CD14-positive monocyte (primary cell): ENCODE measurements around the gene OR13A1. TPM values are rescaled to one million over a fixed set of nuclear protein-coding genes. Genes with fewer than 3 reads are reported as not detected.
"Not testable (repeated sequence)": the region's sequence is repeated elsewhere in the genome, so short reads cannot be mapped to it uniquely, and the experiment has no call there.

ENCODE experiments used
- DNase-seq, 3 donors: peaks; one replicate each; pipeline ENCODE4 v3.0.0-alpha.2; 2011 to 2022
- H2AFZ ChIP-seq: 2 replicates; pipeline ENCODE4 v1.6.0; 2012; ENCODE audit warnings: mild to moderate bottlenecking, low read depth, low read length, inconsistent platforms; ENCODE audit not compliant: insufficient read depth, poor library complexity, severe bottlenecking
- H3K27ac ChIP-seq, 2 donors: 1 replicate in 1 of 2; 2 replicates in 1 of 2; pipeline ENCODE4 v1.5.1; 2012 to 2013; ENCODE audit warnings: low read length in 2 of 2, control low read depth in 1 of 2, inconsistent platforms in 1 of 2, low read depth in 1 of 2, mild to moderate bottlenecking in 1 of 2
- H3K27me3 ChIP-seq, 2 donors: one replicate each; pipeline versions ENCODE4 v1.6.0 to v1.6.1; 2011 to 2013; ENCODE audit warnings: low read length in 2 of 2; ENCODE audit not compliant: control insufficient read depth in 2 of 2, insufficient read depth in 2 of 2
- H3K36me3 ChIP-seq, 2 donors: replicated peaks in 1 of 2; 1 replicate in 1 of 2; 2 replicates in 1 of 2; pipeline versions ENCODE4 v1.5.1 to v1.6.1; 2012 to 2013; ENCODE audit warnings: low read length in 2 of 2, control low read depth in 1 of 2, inconsistent platforms in 1 of 2, mild to moderate bottlenecking in 1 of 2; ENCODE audit not compliant: insufficient read depth in 2 of 2, control insufficient read depth in 1 of 2
- H3K4me1 ChIP-seq, 2 donors: 1 replicate in 1 of 2; 2 replicates in 1 of 2; pipeline versions ENCODE4 v1.5.1 to v1.6.1; 2012 to 2013; ENCODE audit warnings: low read length in 2 of 2, control low read depth in 1 of 2, inconsistent platforms in 1 of 2, mild to moderate bottlenecking in 1 of 2, moderate library complexity in 1 of 2; ENCODE audit not compliant: insufficient read depth in 2 of 2, control insufficient read depth in 1 of 2
- H3K4me2 ChIP-seq: replicated peaks from 2 replicates; pipeline ENCODE3; 2012; ENCODE audit warnings: low read length, moderate library complexity, mild to moderate bottlenecking; ENCODE audit not compliant: poor library complexity, severe bottlenecking; ENCODE audit errors: extremely low read depth
- H3K4me3 ChIP-seq, 3 experiments: fragments of 200-600 bp in 1 of 3; sonication (generic) in 1 of 3; replicated peaks in 1 of 3; 1 replicate in 2 of 3; 2 replicates in 1 of 3; pipeline ENCODE4 v1.5.1; 2011 to 2013; ENCODE audit warnings: low read length in 3 of 3, mild to moderate bottlenecking in 3 of 3, control low read depth in 2 of 3, low read depth in 2 of 3, inconsistent platforms in 1 of 3, moderate library complexity in 1 of 3
- H3K79me2 ChIP-seq: 2 replicates; pipeline ENCODE4 v1.6.0; 2012; ENCODE audit warnings: mild to moderate bottlenecking, control low read depth, inconsistent platforms, low read length, moderate library complexity; ENCODE audit not compliant: insufficient read depth
- H3K9ac ChIP-seq: 2 replicates; pipeline ENCODE4 v1.6.0; 2017; ENCODE audit warnings: low read length, mild to moderate bottlenecking; ENCODE audit not compliant: insufficient read depth, poor library complexity, severe bottlenecking
- H3K9me3 ChIP-seq, 2 donors: replicated peaks in 1 of 2; 1 replicate in 1 of 2; 2 replicates in 1 of 2; pipeline versions ENCODE4 v1.5.1 to v1.6.1; 2012 to 2013; ENCODE audit warnings: low read length in 2 of 2, control low read depth in 1 of 2; ENCODE audit not compliant: control insufficient read depth in 1 of 2, insufficient read depth in 1 of 2
- H4K20me1 ChIP-seq: 2 replicates; pipeline ENCODE4 v1.6.0; 2012; ENCODE audit warnings: mild to moderate bottlenecking, low read length, control low read depth, moderate library complexity; ENCODE audit not compliant: insufficient read depth
- H3K27ac Mint-ChIP-seq, 7 donors: one replicate each; pipeline ENCODE4 v1.8.0; 2020; ENCODE audit warnings: mild to moderate bottlenecking in 7 of 7, mixed read lengths in 7 of 7, moderate library complexity in 6 of 7, inconsistent platforms in 2 of 7
- H3K27me3 Mint-ChIP-seq, 3 donors: one replicate each; pipeline ENCODE4 v1.8.0; 2021 to 2022; ENCODE audit warnings: low read depth in 3 of 3, mild to moderate bottlenecking in 3 of 3, mixed read lengths in 3 of 3, moderate library complexity in 3 of 3, inconsistent platforms in 1 of 3
- H3K36me3 Mint-ChIP-seq, 2 donors: one replicate each; pipeline ENCODE4 v1.8.0; 2020; ENCODE audit warnings: mixed read lengths in 2 of 2, inconsistent platforms in 1 of 2, mild to moderate bottlenecking in 1 of 2
- H3K4me1 Mint-ChIP-seq: one replicate; pipeline ENCODE4 v1.8.0; 2020; ENCODE audit warnings: mild to moderate bottlenecking, mixed read lengths
- H3K4me3 Mint-ChIP-seq, 2 donors: one replicate each; pipeline ENCODE4 v1.8.0; 2020; ENCODE audit warnings: mild to moderate bottlenecking in 2 of 2, mixed read lengths in 2 of 2, moderate library complexity in 1 of 2
- H3K9me3 Mint-ChIP-seq, 7 donors: one replicate each; pipeline ENCODE4 v1.8.0; 2020 to 2022; ENCODE audit warnings: mixed read lengths in 7 of 7, mild to moderate bottlenecking in 6 of 7, moderate library complexity in 6 of 7, inconsistent platforms in 2 of 7
- WGBS: methylation state at CpG from one replicate; pipeline ENCODE4 v1.1.5; 2013; ENCODE audit warnings: missing lambda C conversion rate; ENCODE audit not compliant: insufficient coverage; 5-methylcytosine and 5-hydroxymethylcytosine counted together
- intact Hi-C, 2 donors: fragments of 100-400 bp; cut with micrococcal nuclease; formaldehyde crosslinking; loops; one replicate each; pipeline versions ENCODE4 v1.15.0 to v1.15.1; 2023
- polyA plus RNA-seq, 3 donors: library from polyadenylated mRNA; depleted of rRNA in 1 of 3; unstranded in 2 of 3; stranded (reverse) in 1 of 3; fragments of 300-500 nt in 2 of 3; fragments of >200 nt in 1 of 3; fragmentation: Illumina TruSeq in 2 of 3; gene quantifications; 1 replicate in 2 of 3; 2 replicates in 1 of 3; pipeline ENCODE4 v1.2.3, GENCODE V29; 2012 to 2021
- TF ChIP-seq, protein P1 (sequence below): fragments of 200-600 bp; IDR thresholded peaks from one replicate; pipeline ENCODE4 v1.8.0; 2022; ENCODE audit warnings: antibody characterized with exemption, mild to moderate bottlenecking

The OR13A1 gene
- polyA plus RNA-seq, 3 donors = 0.08 to 0.14 TPM; not detected in 1

DNA sequence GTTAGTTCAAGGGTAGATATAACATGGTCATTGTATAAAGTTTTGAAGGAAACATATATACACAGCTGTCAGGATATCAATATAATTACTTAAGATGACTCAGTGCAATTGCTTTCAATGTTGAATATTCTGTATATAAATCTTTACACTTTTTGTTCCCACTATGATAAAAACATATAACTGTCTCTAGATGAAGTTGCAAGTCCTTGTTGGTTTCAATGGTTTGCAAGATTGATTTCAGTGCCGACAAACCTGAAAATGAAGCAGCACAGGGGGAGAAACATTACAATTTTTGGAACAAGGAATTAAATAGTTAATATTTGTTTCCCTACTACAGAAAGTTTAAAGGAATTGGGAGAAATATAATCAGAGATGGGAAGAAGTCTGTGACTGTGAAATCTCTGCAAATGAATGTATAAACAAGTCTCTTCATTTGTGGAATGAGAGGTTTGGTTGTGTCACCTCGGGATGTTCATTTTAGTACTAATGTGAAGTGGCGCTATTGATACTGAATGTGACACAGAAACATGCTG is 54.1 kb downstream of the OR13A1 start:
- Histone ChIP-seq H4K20me1 (no peaks in the 10 kb centered on the region), H3K36me3 (no peaks in the 10 kb centered on the region), H3K4me3 (no peak overlapping the region), H3K27me3 (no peaks in the 10 kb centered on the region), H3K79me2 (no peaks in the 10 kb centered on the region), H3K27ac (no peak overlapping the region), H3K9ac (no peak overlapping the region), H3K4me2 (no peak overlapping the region), H3K4me1 (no peaks in the 10 kb centered on the region), H2AFZ (no peak overlapping the region), H3K9me3 (peaks cover 0 to 3% of the 10 kb centered on the region in 2 donors)
- no peaks in the 10 kb centered on the region for H3K36me3 Mint-ChIP-seq
- TF ChIP-seq, protein P1, sequence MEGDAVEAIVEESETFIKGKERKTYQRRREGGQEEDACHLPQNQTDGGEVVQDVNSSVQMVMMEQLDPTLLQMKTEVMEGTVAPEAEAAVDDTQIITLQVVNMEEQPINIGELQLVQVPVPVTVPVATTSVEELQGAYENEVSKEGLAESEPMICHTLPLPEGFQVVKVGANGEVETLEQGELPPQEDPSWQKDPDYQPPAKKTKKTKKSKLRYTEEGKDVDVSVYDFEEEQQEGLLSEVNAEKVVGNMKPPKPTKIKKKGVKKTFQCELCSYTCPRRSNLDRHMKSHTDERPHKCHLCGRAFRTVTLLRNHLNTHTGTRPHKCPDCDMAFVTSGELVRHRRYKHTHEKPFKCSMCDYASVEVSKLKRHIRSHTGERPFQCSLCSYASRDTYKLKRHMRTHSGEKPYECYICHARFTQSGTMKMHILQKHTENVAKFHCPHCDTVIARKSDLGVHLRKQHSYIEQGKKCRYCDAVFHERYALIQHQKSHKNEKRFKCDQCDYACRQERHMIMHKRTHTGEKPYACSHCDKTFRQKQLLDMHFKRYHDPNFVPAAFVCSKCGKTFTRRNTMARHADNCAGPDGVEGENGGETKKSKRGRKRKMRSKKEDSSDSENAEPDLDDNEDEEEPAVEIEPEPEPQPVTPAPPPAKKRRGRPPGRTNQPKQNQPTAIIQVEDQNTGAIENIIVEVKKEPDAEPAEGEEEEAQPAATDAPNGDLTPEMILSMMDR = no peak
- WGBS = 100% methylated on average over 2 of the region's 3 CpGs
- peaks cover 0 to 10% (median 6%) of the 10 kb centered on the region in 7 donors for H3K9me3 Mint-ChIP-seq
- peaks cover 2 to 10% (median 2%) of the 10 kb centered on the region in 3 donors for H3K27me3 Mint-ChIP-seq
- intact Hi-C loops = no loop called here
- H3K27ac Mint-ChIP-seq = no peak overlapping the region
- H3K4me3 Mint-ChIP-seq = no peak overlapping the region
- no peak for DNase-seq
- no peaks in the 10 kb centered on the region for H3K4me1 Mint-ChIP-seq

DNA sequence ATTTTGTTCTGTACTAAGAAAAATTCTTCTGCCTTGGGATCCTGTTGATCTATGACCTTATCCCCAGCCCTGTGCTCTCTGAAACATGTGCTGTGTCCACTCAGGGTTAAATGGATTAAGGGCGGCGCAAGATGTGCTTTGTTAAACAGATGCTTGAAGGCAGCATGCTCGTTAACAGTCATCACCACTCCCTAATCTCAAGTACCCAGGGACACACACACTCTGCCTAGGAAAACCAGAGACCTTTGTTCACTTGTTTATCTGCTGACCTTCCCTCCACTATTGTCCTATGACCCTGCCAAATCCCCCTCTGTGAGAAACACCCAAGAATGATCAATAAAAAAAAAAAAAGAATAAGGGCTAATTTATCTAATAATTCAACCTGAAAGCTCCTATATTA is 54.8 kb downstream of the OR13A1 start:
- H3K27ac ChIP-seq, DNase-seq, H3K27me3 Mint-ChIP-seq, H3K36me3 ChIP-seq, intact Hi-C loops, H3K4me3 Mint-ChIP-seq, H3K9ac ChIP-seq, H2AFZ ChIP-seq, H4K20me1 ChIP-seq, H3K4me2 ChIP-seq, H3K4me1 ChIP-seq, H3K27ac Mint-ChIP-seq, H3K4me1 Mint-ChIP-seq, H3K9me3 ChIP-seq, H3K27me3 ChIP-seq, H3K4me3 ChIP-seq, H3K36me3 Mint-ChIP-seq, H3K79me2 ChIP-seq: not testable (repeated sequence)
- H3K9me3 Mint-ChIP-seq = peaks cover 0 to 10% (median 4%) of the 10 kb centered on the region in 7 donors
- WGBS = no CpG with 5 or more reads among the region's 3 CpGs

DNA sequence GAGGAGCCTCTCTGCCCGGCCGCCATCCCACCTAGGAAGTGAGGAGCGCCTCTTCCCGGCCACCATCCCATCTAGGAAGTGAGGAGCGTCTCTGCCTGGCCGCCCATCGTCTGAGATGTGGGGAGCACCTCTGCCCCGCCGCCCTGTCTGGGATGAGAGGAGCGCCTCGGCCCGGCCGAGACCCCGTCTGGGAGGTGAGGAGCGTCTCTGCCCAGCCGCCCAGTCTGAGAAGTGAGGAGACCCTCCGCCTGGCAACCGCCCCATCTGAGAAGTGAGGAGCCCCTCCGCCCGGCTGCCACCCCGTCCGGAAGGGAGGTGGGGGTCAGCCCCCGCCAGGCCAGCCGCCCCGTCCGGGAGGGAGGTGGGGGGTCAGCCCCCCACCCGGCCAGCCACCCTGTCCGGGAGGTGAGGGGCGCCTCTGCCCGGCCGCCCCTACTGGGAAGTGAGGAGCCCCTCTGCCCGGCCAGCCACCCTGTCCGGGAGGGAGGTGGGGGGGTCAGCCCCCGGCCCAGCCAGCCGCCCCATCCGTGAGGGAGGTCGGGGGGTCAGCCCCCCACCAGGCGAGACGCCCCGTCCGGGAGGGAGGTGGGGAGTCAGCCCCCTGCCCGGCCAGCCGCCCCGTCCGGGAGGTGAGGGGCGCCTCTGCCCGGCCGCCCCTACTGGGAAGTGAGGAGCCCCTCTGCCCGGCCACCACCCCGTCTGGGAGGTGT is 55.5 kb downstream of the OR13A1 start:
- H2AFZ ChIP-seq, H4K20me1 ChIP-seq, H3K27ac Mint-ChIP-seq, H3K4me2 ChIP-seq, H3K36me3 Mint-ChIP-seq, H3K36me3 ChIP-seq, H3K9me3 ChIP-seq, H3K4me3 Mint-ChIP-seq, H3K27me3 ChIP-seq, H3K27ac ChIP-seq, DNase-seq, H3K4me3 ChIP-seq, H3K27me3 Mint-ChIP-seq, H3K79me2 ChIP-seq, H3K4me1 ChIP-seq, H3K4me1 Mint-ChIP-seq, H3K9me3 Mint-ChIP-seq, intact Hi-C loops, H3K9ac ChIP-seq: not testable (repeated sequence)
- WGBS = 95% methylated on average over 8 of the region's 50 CpGs
